Measurements from ENCODE around the gene RAG2.
"Not testable (repeated sequence)": the region's sequence is repeated elsewhere in the genome, so short reads cannot be mapped to it uniquely, and the experiment has no call there.

The RAG2 gene

DNA sequence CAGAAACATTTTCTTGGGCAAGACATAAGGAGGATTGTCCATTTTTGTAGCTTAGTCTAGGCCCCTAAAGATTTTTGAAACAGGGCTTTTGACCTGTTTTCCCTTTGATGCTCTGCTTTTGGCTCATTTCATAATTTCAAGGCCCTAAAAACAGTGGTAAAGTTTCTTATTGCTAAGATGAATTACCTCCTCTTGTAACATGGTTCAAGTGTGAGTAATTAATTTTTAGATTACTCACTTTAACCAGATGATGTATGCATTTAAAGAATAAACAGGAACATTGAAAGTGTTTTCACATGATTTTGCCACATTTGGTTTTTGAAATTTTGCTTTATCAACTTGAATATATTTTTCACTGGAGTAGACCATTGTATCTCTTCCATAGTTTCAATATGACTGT lies 1.2 kb downstream of the RAG2 start:
- DNase-seq: no peak

DNA sequence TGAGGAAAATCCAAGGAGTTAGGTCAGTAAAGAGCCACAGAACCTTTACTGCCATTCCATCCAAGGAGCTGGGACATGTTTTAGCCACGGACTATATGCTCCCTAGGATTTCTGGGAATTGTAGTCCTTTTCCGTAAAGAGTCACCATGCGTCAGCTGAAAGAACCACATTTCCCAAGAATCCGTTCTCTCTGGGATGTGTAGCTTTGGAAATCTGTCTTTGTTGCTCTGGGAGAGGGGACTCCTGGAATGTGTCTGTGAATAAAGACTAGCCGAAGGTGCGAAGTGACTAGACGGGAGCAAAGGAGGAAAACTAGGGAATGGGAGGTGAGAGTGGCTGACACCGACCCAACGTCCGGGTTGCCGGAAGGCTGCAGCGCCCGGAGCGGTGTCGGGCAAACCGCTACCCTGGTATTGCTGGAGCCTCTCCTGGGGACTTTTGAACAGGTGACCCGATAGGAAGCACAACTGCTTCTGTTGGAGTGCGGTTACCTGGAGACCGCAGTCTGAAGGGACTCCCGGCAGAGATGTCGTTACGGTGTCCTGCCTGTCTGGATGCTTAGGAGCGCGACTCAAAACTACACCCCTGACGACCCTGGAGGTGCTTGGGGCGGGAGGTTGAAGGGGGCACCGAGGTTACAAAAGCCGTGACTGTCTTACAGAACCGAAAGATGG lies 3.6 kb downstream of the RAG2 start, which contains the start of gene IFTAP:
Gene IFTAP (plus strand): TSS at position 187 of the 674 bp plus-strand sequence. CDS start 15,602 bp downstream, outside the sequence.
- peak; percentile 92 to 93 for DNase-seq

DNA sequence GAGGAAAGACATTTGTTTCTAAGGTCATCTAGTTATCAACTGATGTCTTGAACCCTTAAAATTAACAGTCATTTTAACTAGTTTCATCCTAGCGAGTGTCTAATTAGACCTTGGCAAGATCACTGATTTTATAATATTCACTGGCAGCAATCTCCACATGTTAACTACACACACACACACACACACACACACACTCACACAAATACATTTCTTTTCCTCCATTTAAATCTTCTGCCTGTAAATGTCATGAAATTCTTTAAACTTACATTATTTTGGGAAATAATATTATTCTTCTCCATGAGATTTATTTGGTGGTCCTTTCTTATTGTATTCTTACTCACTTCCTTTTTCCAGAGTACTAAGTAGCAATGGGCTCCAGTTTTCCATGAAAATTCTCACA lies 6.6 kb downstream of the RAG2 start:
- DNase-seq: no peak

DNA sequence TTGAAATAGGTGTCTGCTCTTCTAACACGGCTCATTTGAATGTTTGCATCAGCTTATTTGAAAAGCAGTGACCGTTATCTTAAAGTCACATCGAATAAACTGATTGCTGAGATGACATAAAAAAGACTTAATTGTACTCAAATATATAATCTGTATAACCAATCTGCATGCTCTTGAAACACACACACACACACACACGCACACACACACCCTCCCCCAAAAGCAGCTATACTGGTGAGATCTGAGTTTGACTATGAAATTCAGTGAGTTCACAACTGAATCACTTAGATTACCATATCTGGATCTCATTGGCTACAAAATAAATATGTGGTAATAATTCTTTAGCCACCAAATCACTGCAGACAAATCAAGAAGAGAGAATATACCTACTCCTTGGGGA lies 7.5 kb downstream of the RAG2 start:
- DNase-seq: no peak

DNA sequence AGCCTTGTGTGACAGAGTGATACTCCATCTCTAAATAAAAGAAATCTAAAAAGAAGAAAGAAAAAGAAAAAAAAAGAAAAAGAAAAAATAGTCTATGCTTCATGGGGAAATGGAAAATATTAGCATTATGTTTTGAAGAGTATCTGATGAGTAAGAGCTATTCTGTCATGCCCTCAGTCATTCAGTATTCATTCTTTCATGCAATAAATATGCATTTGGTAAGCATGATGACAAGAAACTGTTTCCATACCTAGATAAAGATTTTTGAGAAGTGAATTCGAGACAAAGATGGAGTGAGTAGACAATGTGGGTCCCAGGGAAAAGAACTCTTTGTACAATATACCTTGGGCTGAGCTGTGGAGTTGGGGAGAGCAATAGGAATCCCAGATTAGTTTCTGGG lies 9.9 kb downstream of the RAG2 start:
- no peak for DNase-seq

DNA sequence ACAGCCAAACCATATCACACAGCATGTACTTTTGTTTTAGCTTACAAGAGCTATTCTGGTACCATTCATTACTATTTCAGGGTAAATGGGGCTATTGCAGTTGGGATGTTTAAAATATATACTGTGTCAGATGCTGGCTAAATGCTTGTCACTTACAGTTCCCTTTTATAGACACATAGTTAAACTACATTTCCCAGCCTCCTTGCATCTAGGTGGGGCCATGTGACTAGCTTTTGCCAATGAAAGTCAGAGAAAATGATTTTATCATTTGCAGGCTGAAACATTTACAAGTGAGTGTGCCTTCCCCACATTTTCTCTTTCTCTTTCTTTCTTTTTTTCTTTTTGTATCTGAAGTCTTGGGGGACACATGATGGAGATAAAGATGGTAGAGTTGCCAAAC lies 11.5 kb downstream of the RAG2 start:
- DNase-seq: no peak

DNA sequence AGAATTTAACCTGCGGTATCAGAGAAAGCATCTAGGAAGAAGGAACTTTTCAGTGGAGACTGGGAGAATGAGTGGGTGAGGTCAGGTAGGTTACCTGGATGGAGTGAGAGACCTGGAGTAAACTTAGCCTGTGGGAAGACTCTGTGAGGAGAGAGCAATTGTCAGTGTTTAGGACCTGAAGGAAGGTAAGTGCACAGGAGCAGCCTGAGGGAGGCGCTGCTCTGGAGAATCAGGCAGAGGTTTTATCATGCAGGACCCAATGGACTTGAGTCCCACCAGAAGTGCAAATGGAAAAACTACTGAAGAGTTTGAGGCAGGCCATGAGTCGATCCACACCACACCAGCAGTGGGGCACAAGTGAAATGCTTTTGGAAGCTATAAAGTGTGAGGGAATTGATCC lies 14.4 kb downstream of the RAG2 start:
- no peak for DNase-seq

DNA sequence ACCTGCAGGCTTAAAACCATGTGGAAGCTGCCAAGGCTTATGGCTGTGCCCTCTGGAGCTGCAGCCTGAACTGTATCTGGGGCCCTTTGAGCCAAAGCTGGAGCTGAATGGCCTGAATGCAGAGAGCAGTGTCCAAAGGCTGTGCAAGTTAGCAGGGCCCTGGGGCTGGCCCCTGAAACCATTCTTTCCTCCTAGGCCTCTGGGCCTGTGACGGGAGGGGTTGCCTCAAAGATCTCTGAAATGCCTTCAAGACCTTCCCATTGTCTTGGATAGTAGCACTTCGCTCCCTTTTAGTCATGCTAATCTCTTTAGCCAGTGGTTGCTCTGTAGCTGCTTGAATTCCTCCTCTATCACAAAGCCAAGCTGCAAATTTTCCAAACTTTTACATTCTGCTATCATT lies 16.5 kb downstream of the RAG2 start:
- no peak for DNase-seq

DNA sequence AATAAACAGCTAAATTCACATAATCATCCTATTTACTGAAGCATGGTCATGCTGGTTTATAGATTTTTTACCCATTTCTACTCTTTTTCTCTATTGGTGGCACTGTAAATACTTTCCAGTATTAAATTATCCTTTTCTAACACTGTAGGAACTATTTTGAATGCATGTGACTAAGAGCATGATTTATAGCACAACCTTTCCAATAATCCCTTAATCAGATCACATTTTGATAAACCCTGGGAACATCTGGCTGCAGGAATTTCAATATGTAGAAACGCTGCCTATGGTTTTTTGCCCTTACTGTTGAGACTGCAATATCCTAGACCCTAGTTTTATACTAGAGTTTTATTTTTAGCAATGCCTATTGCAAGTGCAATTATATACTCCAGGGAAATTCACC lies 19.6 kb downstream of the RAG2 start:
- DNase-seq: peak in 1 of 2 experiments; percentile 34

DNA sequence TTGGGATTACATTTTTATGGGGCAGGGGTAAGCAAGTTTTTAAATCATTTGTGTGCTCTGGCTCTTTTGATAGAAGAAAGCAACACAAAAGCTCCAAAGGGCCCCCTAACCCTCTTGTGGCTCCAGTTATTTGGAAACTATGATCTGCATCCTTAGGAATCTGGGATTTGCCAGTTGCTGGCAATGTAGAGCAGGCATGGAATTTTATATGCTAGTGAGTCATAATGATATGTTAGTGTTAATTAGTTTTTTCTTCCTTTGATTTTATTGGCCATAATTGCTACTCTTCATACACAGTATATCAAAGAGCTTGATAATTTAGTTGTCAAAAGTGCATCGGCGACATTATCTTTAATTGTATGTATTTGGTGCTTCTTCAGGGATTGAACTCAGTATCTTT lies 20.2 kb downstream of the RAG2 start:
- DNase-seq: no peak

DNA sequence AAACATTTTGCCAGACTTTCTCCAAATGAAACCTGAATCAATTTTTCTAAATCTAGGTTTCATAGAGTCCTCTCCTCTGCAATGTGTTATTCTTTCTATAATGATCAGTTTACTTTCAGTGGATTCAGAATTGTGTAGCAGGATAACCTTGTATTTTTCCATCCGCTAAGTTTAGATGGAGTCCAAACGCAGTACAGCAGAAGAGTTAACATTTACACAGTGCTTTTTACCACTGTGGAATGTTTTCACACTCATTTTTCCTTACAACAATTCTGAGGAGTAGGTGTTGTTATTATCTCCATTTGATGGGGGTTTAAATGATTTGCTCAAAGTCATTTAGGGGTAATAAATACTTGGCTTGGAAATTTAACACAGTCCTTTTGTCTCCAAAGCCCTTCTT lies 20.7 kb downstream of the RAG2 start:
- DNase-seq: no peak

DNA sequence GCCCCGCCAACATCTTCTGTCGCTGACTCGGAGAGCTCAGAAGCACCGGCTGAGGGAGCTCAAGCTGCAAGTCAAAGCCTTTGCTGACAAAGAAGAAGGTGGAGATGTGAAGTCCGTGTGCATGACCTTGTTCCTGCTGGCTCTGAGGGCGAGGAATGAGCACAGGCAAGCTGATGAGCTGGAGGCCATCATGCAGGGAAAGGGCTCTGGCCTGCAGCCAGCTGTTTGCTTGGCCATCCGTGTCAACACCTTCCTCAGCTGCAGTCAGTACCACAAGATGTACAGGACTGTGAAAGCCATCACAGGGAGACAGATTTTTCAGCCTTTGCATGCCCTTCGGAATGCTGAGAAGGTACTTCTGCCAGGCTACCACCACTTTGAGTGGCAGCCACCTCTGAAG lies 23.6 kb downstream of the RAG2 start:
- no peak for DNase-seq

DNA sequence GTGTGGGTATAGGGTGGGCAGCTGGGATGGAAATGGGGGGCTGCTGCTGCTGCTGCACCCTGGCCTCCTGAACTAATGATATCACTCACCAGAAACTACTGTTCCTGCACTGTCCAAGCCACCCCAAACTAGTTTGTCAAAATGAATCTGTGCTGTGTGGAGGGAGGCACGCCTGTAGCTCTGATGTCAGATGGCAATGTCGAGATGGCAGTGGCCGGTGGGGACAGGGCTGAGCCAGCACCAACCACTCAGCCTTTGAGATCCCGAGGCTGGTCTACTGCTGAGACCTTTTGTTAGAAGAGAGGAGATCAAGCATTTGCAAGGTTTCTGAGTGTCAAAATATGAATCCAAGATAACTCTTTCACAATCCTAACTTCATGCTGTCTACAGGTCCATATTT lies 28.9 kb downstream of the RAG2 start:
- DNase-seq: no peak

DNA sequence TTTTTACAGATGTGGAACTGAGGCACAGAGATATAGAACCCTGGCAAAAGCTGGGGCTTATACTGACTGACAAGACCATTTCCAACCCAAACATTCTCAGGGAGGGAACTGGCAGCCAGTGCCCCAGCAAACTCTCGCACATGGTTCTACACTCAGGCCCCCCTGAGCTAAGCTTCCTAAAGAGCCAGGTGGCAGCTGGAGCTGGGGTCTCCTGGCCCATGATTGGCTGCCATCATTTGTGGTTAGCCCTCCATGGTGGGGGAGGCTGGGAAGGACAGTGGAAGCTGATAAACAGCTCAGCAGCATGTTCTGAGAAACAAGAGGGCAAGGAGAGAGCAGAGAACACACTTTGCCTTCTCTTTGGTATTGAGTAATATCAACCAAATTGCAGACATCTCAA lies 30.3 kb downstream of the RAG2 start, which contains the start of gene RAG1:
Gene RAG1 (plus strand): TSS at position 314 of the 400 bp plus-strand sequence. CDS start 5,298 bp downstream, outside the sequence.
- no peak for DNase-seq

DNA sequence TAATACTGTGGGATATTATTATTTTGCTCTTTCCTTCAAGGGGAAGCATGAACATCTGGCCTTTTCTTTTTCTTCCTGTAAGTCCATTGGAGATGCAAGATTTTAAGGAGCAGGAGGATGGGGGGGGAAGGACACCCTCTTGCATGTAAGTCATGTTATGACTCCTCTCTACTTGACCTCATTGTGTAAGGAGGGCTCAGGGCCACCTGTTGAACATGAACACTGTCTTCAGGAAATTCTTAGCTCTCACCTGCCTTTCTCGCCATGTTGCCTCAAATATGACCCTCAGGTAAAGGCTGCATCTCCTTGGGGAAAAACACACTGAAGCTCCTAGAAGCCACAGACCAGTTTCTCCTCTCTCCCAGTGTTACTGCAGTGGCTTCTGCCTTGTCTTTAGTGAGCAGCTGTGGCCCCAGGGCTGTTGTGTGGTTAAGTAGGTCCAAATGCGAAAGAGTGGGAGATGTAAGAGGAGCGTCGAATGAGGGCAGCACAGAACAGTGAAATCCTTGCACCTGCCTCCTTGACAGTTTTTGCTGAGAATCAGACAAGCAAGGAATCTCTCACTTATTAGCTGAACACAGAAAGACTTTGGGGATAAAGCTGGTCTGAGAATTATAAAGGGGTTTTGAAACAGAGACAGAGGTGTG lies 31.5 kb downstream of the RAG2 start:
- DNase-seq: peak in 1 of 2 experiments; percentile 25

DNA sequence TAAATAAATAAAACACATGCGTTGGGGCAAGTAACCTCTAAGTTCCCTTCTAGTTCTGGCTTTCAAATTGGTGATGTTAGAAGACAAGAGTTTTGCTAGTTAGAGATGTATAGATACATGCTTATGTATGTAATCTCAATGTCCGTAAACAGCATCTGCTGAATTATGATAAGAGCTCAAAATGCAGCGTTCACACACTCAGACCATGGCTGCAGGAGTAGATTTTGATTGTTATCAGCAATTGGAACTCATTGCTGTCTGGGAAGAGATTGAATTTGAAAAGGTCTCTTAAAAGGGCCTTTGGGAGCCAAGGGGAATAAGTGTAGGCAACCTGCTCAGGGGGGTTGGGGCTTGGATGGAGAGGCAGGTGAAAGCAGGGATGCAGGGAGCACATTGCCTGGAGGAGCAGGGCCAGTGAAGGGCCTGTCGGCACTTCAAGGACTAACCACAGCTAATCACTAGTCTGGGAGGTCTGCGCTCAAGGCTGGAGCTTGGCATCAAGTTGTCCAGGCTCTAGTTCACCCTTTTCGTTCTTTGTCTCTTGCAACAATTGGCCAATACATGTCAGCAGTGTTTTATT lies 32.9 kb downstream of the RAG2 start:
- no peak for DNase-seq

DNA sequence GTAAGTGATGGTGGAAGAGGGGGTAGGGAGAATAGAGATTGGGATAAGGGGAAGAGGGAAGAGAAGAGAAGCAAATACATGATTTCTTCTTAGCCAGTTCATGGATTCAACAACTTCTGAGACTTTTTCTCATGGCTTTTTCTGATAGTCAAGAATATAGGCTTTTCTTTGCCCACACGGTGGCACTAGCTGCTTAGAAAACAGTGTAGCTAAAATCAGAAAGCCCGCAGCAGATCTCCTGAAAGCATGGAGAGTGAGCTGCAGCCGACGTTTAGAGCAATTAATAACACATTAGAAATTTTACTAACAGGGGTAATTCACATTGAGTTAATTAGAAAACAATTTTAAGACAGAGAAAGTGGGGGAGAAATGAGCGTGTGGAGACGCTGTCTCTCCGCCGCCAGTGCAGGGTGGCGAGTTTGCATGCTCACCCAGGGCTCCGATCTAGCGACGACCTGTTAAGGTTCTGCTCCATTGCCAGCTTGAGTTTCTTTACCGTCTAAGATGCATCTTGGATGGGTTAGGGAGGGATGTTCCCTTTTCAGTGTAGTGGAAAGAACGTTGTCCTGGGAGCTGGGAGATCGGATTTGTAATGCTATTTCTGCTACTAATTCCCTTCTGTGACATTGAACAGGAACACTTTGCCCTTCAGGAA lies 33.5 kb downstream of the RAG2 start:
- DNase-seq: peak; percentile 19 to 71

DNA sequence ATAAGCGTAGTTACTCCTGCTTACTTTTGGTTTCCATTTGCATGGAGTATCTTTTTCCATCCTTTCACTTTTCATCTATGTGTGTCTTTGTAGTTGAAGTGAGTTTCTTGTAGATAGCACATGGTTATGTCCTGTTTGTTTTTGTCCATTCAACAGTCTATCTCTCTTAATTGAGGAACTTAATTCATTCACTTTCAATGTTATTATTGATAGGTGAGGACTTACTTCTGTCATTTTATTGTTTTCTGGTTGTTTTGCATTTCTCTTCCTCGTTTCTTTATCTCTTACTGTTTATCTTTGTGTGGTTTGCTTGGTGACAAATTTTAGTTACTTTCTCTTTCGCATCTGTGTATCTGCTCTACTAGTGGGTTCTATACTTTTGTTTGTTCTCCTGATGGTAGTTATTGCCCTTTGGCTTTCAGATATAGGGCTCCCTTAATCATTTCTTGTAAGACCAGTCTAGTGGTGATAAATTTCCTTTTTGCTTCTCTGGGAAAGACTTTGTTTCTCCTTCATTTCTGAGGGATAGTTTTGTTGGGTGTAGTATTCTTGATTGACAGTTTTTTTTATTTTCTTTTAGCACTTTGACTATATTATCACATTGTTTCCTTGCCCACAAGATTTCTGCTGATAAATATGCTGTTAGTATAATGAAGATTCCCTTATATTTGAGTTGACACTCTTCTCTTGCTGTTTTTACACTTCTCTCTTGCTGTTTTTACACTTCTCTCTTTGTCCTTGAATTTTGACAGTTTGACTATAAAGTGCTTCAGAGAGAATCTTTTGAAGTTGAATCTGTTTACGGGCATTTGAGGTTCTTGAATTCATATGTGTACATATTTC lies 39.2 kb downstream of the RAG2 start:
- DNase-seq: no peak

DNA sequence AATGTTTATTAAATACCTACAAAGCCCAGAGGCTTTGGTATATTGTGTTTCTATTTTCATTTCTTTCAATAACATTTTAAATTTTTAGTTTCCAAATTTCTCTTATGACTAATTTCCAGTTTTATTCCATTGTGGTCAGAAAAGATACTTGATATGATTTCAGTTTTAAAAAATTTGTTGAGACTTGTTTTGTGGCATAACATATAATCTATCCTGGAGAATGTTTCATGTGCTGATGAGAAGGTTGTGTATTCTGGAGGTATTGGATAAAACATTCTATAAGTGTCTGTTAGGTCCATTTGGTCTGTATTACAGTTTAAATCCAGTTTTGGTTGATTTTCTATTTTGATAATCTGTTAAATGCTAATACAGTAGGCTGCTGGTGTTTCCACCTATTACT lies 40.0 kb downstream of the RAG2 start:
- no peak for DNase-seq

DNA sequence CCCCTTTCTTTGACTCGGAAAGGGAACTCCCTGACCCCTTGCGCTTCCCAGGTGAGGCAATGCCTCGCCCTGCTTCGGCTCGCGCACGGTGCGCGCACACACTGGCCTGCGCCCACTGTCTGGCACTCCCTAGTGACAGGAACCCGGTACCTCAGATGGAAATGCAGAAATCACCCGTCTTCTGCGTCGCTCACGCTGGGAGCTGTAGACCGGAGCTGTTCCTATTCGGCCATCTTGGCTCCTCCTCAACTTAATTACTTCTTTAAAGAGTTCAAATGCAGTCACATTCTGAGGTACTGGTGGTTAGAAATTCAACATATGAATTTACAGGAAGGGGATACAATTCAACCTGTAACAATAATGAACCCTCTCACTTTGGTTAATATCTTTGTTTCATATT lies 40.6 kb downstream of the RAG2 start:
- not testable (repeated sequence) for DNase-seq

DNA sequence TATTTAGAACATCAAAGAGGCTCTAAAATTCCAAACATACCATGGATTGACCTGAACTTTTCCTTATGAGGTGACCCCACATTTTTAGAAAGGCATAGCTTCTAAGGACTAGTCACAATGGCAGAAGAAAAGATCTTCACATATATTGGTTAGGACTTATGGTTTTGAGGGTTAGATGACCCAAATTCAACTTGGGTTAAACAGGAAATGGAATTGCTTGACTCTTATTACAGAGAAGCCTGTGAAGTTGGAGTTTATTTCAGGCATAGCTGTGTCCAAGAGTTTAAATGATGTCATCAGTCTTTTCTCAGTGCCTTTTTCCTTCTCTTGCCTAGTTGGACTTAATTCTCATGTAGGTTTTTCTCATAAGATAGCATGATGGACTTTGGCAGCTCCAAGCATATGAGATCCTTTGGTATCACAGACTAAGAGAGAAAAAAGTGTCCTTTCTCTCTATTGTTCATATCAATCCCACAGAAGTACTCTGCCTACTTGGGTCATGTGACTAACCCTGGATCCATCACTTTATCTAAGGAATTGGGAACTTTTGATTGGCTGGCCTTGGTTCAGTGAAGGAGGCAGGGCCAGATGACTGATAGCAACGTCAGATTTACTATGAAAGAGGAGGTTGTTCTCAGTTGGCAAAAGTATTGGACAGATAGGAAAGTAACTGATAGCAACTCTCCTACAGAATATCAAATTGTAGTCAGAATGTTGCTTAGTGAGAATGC lies 47.5 kb downstream of the RAG2 start:
- no peak for DNase-seq
